Vagina (tissue), 2 donors: Measurements from ENCODE around the gene FGFBP2. TPM values are rescaled to one million over a fixed set of nuclear protein-coding genes. Genes with fewer than 3 reads are reported as not detected.

ENCODE experiments used
- DNase-seq, 2 donors: peaks; one replicate each; pipeline ENCODE4 v3.0.0-alpha.2; 2017; ENCODE audit errors: extremely low spot score in 2 of 2
- H3K27ac ChIP-seq: fragments of 200-600 bp; sonication (generic); one replicate; pipeline ENCODE4 v1.5.1; 2019
- H3K27me3 ChIP-seq: fragments of 200-600 bp; sonication (generic); one replicate; pipeline ENCODE4 v1.5.1; 2019
- H3K36me3 ChIP-seq, 2 donors: fragments of 200-600 bp; sonication (generic); one replicate each; pipeline ENCODE4 v1.5.1; 2017 to 2019
- H3K4me1 ChIP-seq: fragments of 200-600 bp; sonication (generic); one replicate; pipeline ENCODE4 v1.5.1; 2019
- H3K4me3 ChIP-seq, 2 donors: fragments of 200-600 bp; sonication (generic); 1 replicate in 1 of 2; 2 replicates in 1 of 2; pipeline ENCODE4 v1.5.1; 2016 to 2019
- H3K9me3 ChIP-seq: fragments of 200-600 bp; sonication (generic); one replicate; pipeline ENCODE4 v1.5.1; 2019
- POLR2A ChIP-seq, 2 donors: fragments of 450-650 bp; IDR thresholded peaks; one replicate each; pipeline ENCODE4 v1.6.1; 2017; ENCODE audit warnings: antibody characterized with exemption in 2 of 2, mild to moderate bottlenecking in 2 of 2, moderate library complexity in 2 of 2
- POLR2AphosphoS5 ChIP-seq, 2 donors: sonication (generic); formaldehyde crosslinking; IDR thresholded peaks; one replicate each; pipeline ENCODE4 v1.9.0; 2017; ENCODE audit warnings: antibody characterized with exemption in 2 of 2, mild to moderate bottlenecking in 2 of 2, low read depth in 1 of 2; ENCODE audit not compliant: insufficient read depth in 1 of 2
- intact Hi-C: fragments of 100-400 bp; cut with DNase I; formaldehyde crosslinking; loops from one replicate; pipeline ENCODE4 v1.15.1; 2023
- total RNA-seq: library from RNA; depleted of rRNA; stranded (reverse); fragments of >200 nt; gene quantifications from one replicate; pipeline ENCODE4 v1.2.3, GENCODE V29; 2016
- TF ChIP-seq, protein P1 (sequence below), 3 experiments: fragments of 450-650 bp in 2 of 3; fragments of 200-600 bp in 1 of 3; sonication (generic) in 1 of 3; IDR thresholded peaks; one replicate each; pipeline ENCODE4 v1.5.1; 2017 to 2019; ENCODE audit warnings: antibody characterized with exemption in 3 of 3, mild to moderate bottlenecking in 2 of 3, moderate library complexity in 2 of 3

Gene FGFBP2
- total RNA-seq, 1 donor from 2014 or later = 2.9 TPM

DNA sequence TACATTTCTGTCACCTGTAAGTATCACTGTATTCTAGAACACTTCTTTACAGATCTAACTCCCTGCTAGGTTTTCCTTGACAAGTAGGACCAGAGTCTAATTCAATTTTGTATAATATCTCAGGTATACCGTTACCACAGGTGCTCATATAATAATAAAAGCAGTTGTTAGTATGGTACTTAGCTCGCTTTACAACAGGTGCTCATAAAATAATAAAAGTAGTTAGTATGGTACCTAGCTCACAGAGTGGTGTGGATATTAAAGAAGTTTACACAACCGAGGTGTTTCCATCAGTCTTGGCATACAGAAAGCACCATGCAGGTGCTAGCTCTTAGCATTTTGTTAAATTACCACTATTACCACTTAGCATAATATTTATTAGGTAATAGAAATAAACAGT is 32.9 kb upstream of the FGFBP2 start:
- Histone ChIP-seq H3K27me3 (no peaks in the 10 kb centered on the region), H3K9me3 (no peaks in the 10 kb centered on the region), H3K36me3 (no peaks in the 10 kb centered on the region), H3K4me1 (peaks cover under 1% of the 10 kb centered on the region), H3K27ac (no peak overlapping the region), H3K4me3 (no peak overlapping the region)
- no peak for DNase-seq
- TF ChIP-seq, protein P1, sequence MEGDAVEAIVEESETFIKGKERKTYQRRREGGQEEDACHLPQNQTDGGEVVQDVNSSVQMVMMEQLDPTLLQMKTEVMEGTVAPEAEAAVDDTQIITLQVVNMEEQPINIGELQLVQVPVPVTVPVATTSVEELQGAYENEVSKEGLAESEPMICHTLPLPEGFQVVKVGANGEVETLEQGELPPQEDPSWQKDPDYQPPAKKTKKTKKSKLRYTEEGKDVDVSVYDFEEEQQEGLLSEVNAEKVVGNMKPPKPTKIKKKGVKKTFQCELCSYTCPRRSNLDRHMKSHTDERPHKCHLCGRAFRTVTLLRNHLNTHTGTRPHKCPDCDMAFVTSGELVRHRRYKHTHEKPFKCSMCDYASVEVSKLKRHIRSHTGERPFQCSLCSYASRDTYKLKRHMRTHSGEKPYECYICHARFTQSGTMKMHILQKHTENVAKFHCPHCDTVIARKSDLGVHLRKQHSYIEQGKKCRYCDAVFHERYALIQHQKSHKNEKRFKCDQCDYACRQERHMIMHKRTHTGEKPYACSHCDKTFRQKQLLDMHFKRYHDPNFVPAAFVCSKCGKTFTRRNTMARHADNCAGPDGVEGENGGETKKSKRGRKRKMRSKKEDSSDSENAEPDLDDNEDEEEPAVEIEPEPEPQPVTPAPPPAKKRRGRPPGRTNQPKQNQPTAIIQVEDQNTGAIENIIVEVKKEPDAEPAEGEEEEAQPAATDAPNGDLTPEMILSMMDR (IDR thresholded peaks at IDR 0.05) = no peak
- TF ChIP-seq POLR2AphosphoS5 (IDR thresholded peaks at IDR 0.05; ENCODE audit: insufficient read depth in 1 of 2, low read depth in 1 of 2) (no peak), POLR2A (IDR thresholded peaks at IDR 0.05) (no peak)
- intact Hi-C loops = no loop called here

DNA sequence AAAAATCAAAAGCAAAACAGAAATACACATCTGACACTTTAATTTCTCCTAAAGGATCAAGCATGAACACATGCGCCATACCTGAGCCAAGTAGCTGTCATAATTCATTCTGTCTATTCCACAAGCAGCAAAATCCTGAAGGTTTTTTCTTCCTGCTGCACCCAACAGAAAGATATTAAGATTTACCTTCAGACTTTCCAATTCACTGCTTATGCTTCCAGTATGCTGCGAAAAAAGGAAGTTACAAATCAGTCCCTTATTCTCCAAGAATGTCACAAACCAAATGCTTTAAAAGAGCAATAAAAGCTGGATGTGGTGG is 29.2 kb upstream of the FGFBP2 start:
- no peak for DNase-seq
- Histone ChIP-seq H3K9me3 (no peaks in the 10 kb centered on the region), H3K4me1 (no peaks in the 10 kb centered on the region), H3K36me3 (no peaks in the 10 kb centered on the region), H3K4me3 (no peak overlapping the region), H3K27me3 (no peaks in the 10 kb centered on the region), H3K27ac (no peak overlapping the region)
- TF ChIP-seq POLR2AphosphoS5 (IDR thresholded peaks at IDR 0.05; ENCODE audit: insufficient read depth in 1 of 2, low read depth in 1 of 2) (no peak), POLR2A (IDR thresholded peaks at IDR 0.05) (no peak)
- TF ChIP-seq, protein P1 (IDR thresholded peaks at IDR 0.05) = no peak
- intact Hi-C loops = no loop called here

DNA sequence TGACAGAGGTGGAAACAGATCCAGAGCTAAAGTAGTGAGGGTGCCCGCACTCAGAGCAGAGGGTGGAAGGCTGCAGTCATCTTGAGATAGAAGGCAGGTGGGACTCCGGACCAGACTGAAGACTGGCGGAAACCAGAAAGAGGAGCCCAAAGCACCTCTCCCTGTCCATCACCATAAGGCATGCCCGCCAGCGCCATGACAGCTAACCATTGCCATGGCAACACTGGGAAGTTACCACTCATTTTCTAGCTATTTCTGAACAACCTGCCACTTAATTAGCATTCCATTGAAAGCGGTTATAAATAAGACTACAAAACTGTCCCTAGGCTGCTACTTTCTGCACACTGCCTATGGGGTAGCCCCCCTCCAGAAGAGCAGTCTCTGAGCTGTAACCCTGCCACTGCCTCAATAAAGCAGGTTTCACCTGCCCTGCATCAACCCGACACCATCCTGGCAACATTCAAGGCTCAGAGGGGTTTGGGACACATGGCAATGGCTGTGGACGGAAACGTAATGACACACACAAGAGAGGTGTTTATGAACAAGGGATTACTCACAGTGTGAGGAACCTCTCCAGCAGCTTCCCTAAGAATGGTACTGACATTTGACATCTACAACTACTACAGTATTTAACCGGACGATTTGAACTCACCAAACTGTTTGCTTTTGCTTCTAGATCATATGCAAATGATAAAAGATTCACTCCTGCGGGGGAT is 27.8 kb upstream of the FGFBP2 start:
- Histone ChIP-seq H3K27me3 (no peaks in the 10 kb centered on the region), H3K27ac (no peak overlapping the region), H3K36me3 (no peaks in the 10 kb centered on the region), H3K4me1 (no peaks in the 10 kb centered on the region), H3K4me3 (no peak overlapping the region), H3K9me3 (no peaks in the 10 kb centered on the region)
- TF ChIP-seq, protein P1 (IDR thresholded peaks at IDR 0.05) = no peak
- no peak for TF ChIP-seq POLR2AphosphoS5 (IDR thresholded peaks at IDR 0.05; ENCODE audit: insufficient read depth in 1 of 2, low read depth in 1 of 2)
- no peak for TF ChIP-seq POLR2A (IDR thresholded peaks at IDR 0.05)
- no peak for DNase-seq
- intact Hi-C loops = no loop called here

DNA sequence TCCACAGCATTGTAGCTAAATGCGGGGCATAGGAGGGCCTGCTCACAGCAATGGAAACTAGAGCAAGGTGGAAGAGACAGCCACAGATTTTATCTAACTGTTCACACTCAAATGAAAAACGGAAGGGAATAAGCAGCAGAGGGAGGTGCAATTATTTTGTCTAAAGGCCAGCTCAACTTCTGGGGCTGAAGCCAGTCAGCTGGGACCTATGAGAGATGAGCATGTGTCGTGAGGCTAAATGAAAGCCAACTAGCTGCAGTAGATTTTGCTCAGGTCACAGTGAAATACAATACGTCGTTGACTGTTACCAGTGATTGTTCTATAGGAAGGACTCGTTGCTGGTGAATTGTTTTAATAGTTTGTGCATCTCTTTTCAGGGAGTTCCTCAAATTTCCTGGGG is 26.4 kb upstream of the FGFBP2 start:
- Histone ChIP-seq H3K4me1 (no peaks in the 10 kb centered on the region), H3K4me3 (no peak overlapping the region), H3K9me3 (no peaks in the 10 kb centered on the region), H3K27ac (no peak overlapping the region), H3K36me3 (no peaks in the 10 kb centered on the region), H3K27me3 (no peaks in the 10 kb centered on the region)
- TF ChIP-seq, protein P1 (IDR thresholded peaks at IDR 0.05) = no peak
- TF ChIP-seq POLR2A (IDR thresholded peaks at IDR 0.05) (no peak), POLR2AphosphoS5 (IDR thresholded peaks at IDR 0.05; ENCODE audit: insufficient read depth in 1 of 2, low read depth in 1 of 2) (no peak)
- DNase-seq = no peak
- intact Hi-C loops = no loop called here

DNA sequence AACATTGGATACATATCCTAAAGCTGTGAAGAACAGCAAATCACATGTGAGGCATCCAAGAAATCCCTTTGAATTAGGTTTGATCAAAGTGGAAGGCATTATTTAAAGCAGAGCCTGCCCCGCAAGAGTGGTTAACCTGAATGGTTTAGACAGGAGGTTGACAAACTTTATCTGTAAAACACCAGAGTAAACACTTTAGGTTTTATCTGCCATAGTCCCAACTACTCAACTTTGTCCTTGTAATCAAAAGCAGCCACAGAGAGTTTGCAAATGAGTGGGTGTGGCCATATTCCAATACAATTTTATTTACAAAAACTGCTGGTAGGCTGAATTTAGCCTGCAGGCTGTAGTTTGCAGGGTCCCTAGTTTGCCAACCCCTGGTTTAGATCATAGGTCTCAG is 25.2 kb upstream of the FGFBP2 start:
- Histone ChIP-seq H3K9me3 (no peaks in the 10 kb centered on the region), H3K36me3 (no peaks in the 10 kb centered on the region), H3K27me3 (no peaks in the 10 kb centered on the region), H3K27ac (no peak overlapping the region), H3K4me1 (no peaks in the 10 kb centered on the region), H3K4me3 (no peak overlapping the region)
- no peak for DNase-seq
- no peak for TF ChIP-seq POLR2AphosphoS5 (IDR thresholded peaks at IDR 0.05; ENCODE audit: insufficient read depth in 1 of 2, low read depth in 1 of 2)
- TF ChIP-seq, protein P1 (IDR thresholded peaks at IDR 0.05) = no peak
- intact Hi-C loops = no loop called here
